Myocyte (in vitro differentiated cells): ENCODE measurements around the gene ARFGEF2. TPM values are rescaled to one million over a fixed set of nuclear protein-coding genes. Genes with fewer than 3 reads are reported as not detected.
A peak's percentile ranks its signal among the peaks of the same experiment; 100 is the strongest.
"Not testable (repeated sequence)": the region's sequence is repeated elsewhere in the genome, so short reads cannot be mapped to it uniquely, and the experiment has no call there.

ENCODE experiments used
- DNase-seq: peaks from one replicate; pipeline ENCODE4 v3.0.0-alpha.2; 2012; ENCODE audit warnings: low read depth
- total RNA-seq: library from RNA; depleted of rRNA; stranded (reverse); fragments of >200 nt; gene quantifications from 2 replicates; pipeline ENCODE4 v1.2.3, GENCODE V29; 2014

Gene ARFGEF2
- total RNA-seq, 1 donor from 2014 or later, result 36.3 TPM

GRCh38 chr20:49046087-49046900 is 124.8 kb downstream of the ARFGEF2 start, which contains the start of gene CSE1L:
Gene CSE1L, plus strand, starts transcription at chr20:49046312. Its CDS starts 12,152 bp downstream, at chr20:49058464.
- peak; percentile 96 for DNase-seq

GRCh38 chr20:49052334-49052733 is 130.8 kb downstream of the ARFGEF2 start:
- peak; percentile 47 for DNase-seq

- no peak for DNase-seq
Measured at GRCh38 chr20:49054056-49054643, 132.6 kb downstream of the ARFGEF2 start.

- DNase-seq, result no peak
Measured at GRCh38 chr20:49063279-49063678, 141.8 kb downstream of the ARFGEF2 start.

GRCh38 chr20:49074521-49074920 is 153.0 kb downstream of the ARFGEF2 start:
- no peak for DNase-seq

GRCh38 chr20:49078310-49078709 is 156.8 kb downstream of the ARFGEF2 start:
- DNase-seq, result no peak

- not testable (repeated sequence) for DNase-seq
Measured at GRCh38 chr20:49082295-49082694, 160.8 kb downstream of the ARFGEF2 start.

Other genes with a start within 250 kb of the ARFGEF2 start
- 5.5 and 11.7 TPM in 2 replicates for gene PREX1, start 93.7 kb upstream of the ARFGEF2 start, total RNA-seq
- 70.1 and 78.5 TPM in 2 replicates for gene CSE1L, start 124.6 kb downstream of the ARFGEF2 start, total RNA-seq